WTC11 (cell line): ENCODE results near the gene MYO5C. TPM values are rescaled to one million over a fixed set of nuclear protein-coding genes. Genes with fewer than 3 reads are reported as not detected.

Experiments used
- ATAC-seq: fragments of 200-7000 bp; cut with Tn5 transposase; 2 replicates; pipeline ENCODE4 v1.10.0; 2021; ENCODE audit warnings: mild to moderate bottlenecking, moderate library complexity
- CTCF ChIA-PET: fragments of 300-600 bp; sonication (Branson Sonifier 250); formaldehyde crosslinking; loops from one replicate; lab custom pipeline; 2021; ENCODE audit warnings: antibody characterized with exemption; lab: Charles Lee
- POLR2A ChIA-PET: fragments of 350-600 bp; sonication (Branson Sonifier 250); formaldehyde crosslinking; loops from one replicate; lab custom pipeline; 2021; ENCODE audit warnings: antibody characterized with exemption; lab: Charles Lee
- DNase-seq: peaks from one replicate; pipeline ENCODE4 v3.0.0; 2021; ENCODE audit warnings: low spot score
- H3K27ac Mint-ChIP-seq: 2 replicates; pipeline ENCODE4 v1.8.0; 2021; ENCODE audit warnings: mixed read lengths
- H3K27me3 Mint-ChIP-seq: 2 replicates; pipeline ENCODE4 v1.8.0; 2021; ENCODE audit warnings: low read depth, mild to moderate bottlenecking, moderate library complexity, mixed read lengths
- H3K36me3 Mint-ChIP-seq: 2 replicates; pipeline ENCODE4 v1.8.0; 2021; ENCODE audit warnings: mixed read lengths
- H3K4me1 Mint-ChIP-seq: 2 replicates; pipeline ENCODE4 v1.8.0; 2022; ENCODE audit warnings: mixed read lengths
- H3K4me3 Mint-ChIP-seq: 2 replicates; pipeline ENCODE4 v1.8.0; 2021; ENCODE audit warnings: mild to moderate bottlenecking, moderate library complexity, mixed read lengths
- H3K9me3 Mint-ChIP-seq: 2 replicates; pipeline ENCODE4 v1.8.0; 2021; ENCODE audit warnings: mixed read lengths
- ATF3 ChIP-seq: sonication (generic); formaldehyde crosslinking; conservative IDR thresholded peaks from 2 replicates; pipeline ENCODE4 v1.8.1; 2022; ENCODE audit warnings: mild to moderate bottlenecking, missing genetic modification reagents
- E2F1 ChIP-seq: sonication (generic); formaldehyde crosslinking; IDR thresholded peaks from 2 replicates; pipeline ENCODE4 v1.8.0; 2022; ENCODE audit warnings: mild to moderate bottlenecking, missing genetic modification reagents
- ELF4 ChIP-seq: sonication (generic); formaldehyde crosslinking; IDR thresholded peaks from 2 replicates; pipeline ENCODE4 v1.8.1; 2022; ENCODE audit warnings: low read depth, mild to moderate bottlenecking, moderate library complexity, missing genetic modification reagents
- ERG ChIP-seq: fragments of 250-450 bp; sonication (Bioruptor Pico); IDR thresholded peaks from 2 replicates; pipeline ENCODE4 v1.8.0; 2021; ENCODE audit warnings: mild to moderate bottlenecking
- ETV6 ChIP-seq: sonication (generic); formaldehyde crosslinking; IDR thresholded peaks from 2 replicates; pipeline ENCODE4 v1.8.1; 2022; ENCODE audit warnings: mild to moderate bottlenecking, missing genetic modification reagents
- FOXP1 ChIP-seq: sonication (generic); formaldehyde crosslinking; IDR thresholded peaks from 2 replicates; pipeline ENCODE4 v1.8.0; 2022; ENCODE audit warnings: missing genetic modification reagents, mild to moderate bottlenecking, moderate library complexity, borderline replicate concordance
- IRF2 ChIP-seq: sonication (generic); formaldehyde crosslinking; IDR thresholded peaks from 2 replicates; pipeline ENCODE4 v1.8.0; 2022; ENCODE audit warnings: low read depth, missing genetic modification reagents, borderline replicate concordance
- JUN ChIP-seq: sonication (generic); formaldehyde crosslinking; IDR thresholded peaks from 2 replicates; pipeline ENCODE4 v1.8.0; 2023; ENCODE audit warnings: mild to moderate bottlenecking, missing genetic modification reagents
- NFATC4 ChIP-seq: fragments of 250-450 bp; sonication (Bioruptor Pico); IDR thresholded peaks from 2 replicates; pipeline ENCODE4 v1.9.0; 2021; ENCODE audit warnings: mild to moderate bottlenecking
- NFYB ChIP-seq: sonication (generic); formaldehyde crosslinking; conservative IDR thresholded peaks from 2 replicates; pipeline ENCODE4 v1.8.0; 2022; ENCODE audit warnings: low read depth, missing genetic modification reagents
- PREB ChIP-seq: sonication (generic); formaldehyde crosslinking; IDR thresholded peaks from 2 replicates; pipeline ENCODE4 v1.8.1; 2022; ENCODE audit warnings: mild to moderate bottlenecking, missing genetic modification reagents, moderate library complexity, borderline replicate concordance
- RORB ChIP-seq: fragments of 250-450 bp; sonication (Bioruptor Pico); IDR thresholded peaks from 2 replicates; pipeline ENCODE4 v1.9.0; 2021; ENCODE audit warnings: mild to moderate bottlenecking
- TCF7 ChIP-seq: sonication (generic); formaldehyde crosslinking; IDR thresholded peaks from 2 replicates; pipeline ENCODE4 v1.8.0; 2022; ENCODE audit warnings: mild to moderate bottlenecking, low read depth, missing genetic modification reagents, moderate library complexity
- TEAD4 ChIP-seq: sonication (generic); formaldehyde crosslinking; IDR thresholded peaks from 2 replicates; pipeline ENCODE4 v1.8.0; 2022; ENCODE audit warnings: mild to moderate bottlenecking, missing genetic modification reagents
- TP53 ChIP-seq: sonication (generic); formaldehyde crosslinking; IDR thresholded peaks from 2 replicates; pipeline ENCODE4 v1.8.1; 2023; ENCODE audit warnings: mild to moderate bottlenecking, missing genetic modification reagents
- USF1 ChIP-seq: sonication (generic); formaldehyde crosslinking; IDR thresholded peaks from 2 replicates; pipeline ENCODE4 v1.8.0; 2022; ENCODE audit warnings: mild to moderate bottlenecking, missing genetic modification reagents
- ZBTB21 ChIP-seq: sonication (generic); formaldehyde crosslinking; IDR thresholded peaks from 2 replicates; pipeline ENCODE4 v1.8.1; 2023; ENCODE audit warnings: mild to moderate bottlenecking, missing genetic modification reagents, borderline replicate concordance
- ZNF263 ChIP-seq: sonication (generic); formaldehyde crosslinking; IDR thresholded peaks from 2 replicates; pipeline ENCODE4 v1.8.1; 2022; ENCODE audit warnings: low read depth, mild to moderate bottlenecking, moderate library complexity, missing genetic modification reagents
- ZNF396 ChIP-seq: fragments of 250-450 bp; sonication (Bioruptor Pico); IDR thresholded peaks from 2 replicates; pipeline ENCODE4 v1.8.0; 2021; ENCODE audit warnings: mild to moderate bottlenecking, moderate library complexity, borderline replicate concordance
- total RNA-seq: library from RNA; stranded (reverse); gene quantifications from 3 replicates; pipeline ENCODE4 v1.2.3, GENCODE V29; 2021

Gene MYO5C
- total RNA-seq, 1 experiment from 2014 or later: 25.3 TPM

- H3K9me3 Mint-ChIP-seq: no peaks in the 10 kb centered on the region
- H3K4me1 Mint-ChIP-seq: peaks cover 2% of the 10 kb centered on the region; the same call in 1 of the 2 replicates
- ChIA-PET POLR2A (no interaction called here), CTCF (interaction anchor here (1.1 to 2.3 kb wide), 3 partner anchors 10 to 23 kb away, joined by 5 to 19 read pairs (median 5); no protein-coding TSS in a partner anchor)
- H3K4me3 Mint-ChIP-seq: no peak overlapping the region
- DNase-seq (no peak), ATAC-seq (no peak)
- no peak for TF ChIP-seq ZNF263 (CRISPR knock-in tag)
- TF ChIP-seq ETV6: no peak
- no peak for TF ChIP-seq IRF2
- no peak for TF ChIP-seq E2F1 (CRISPR knock-in tag)
- no peak for TF ChIP-seq USF1 (CRISPR knock-in tag)
- TF ChIP-seq ZBTB21 (CRISPR knock-in tag): no peak
- TF ChIP-seq ERG (CRISPR knock-in tag): no peak
- no peak for TF ChIP-seq ATF3
- no peak for TF ChIP-seq FOXP1 (CRISPR knock-in tag)
- no peak for TF ChIP-seq TCF7 (CRISPR knock-in tag)
- H3K27ac Mint-ChIP-seq: no peak overlapping the region; the same call in 1 of the 2 replicates
- H3K36me3 Mint-ChIP-seq: peaks cover 13% of the 10 kb centered on the region; the same call in 1 of the 2 replicates
- no peaks in the 10 kb centered on the region for H3K27me3 Mint-ChIP-seq
Measured at GRCh38 chr15:52193791-52194190, 101.8 kb downstream of the MYO5C start.

GRCh38 chr15:52193321-52193720 lies 102.3 kb downstream of the MYO5C start:
- CTCF ChIA-PET: interaction anchor here (1.1 to 2.3 kb wide), 3 partner anchors 10 to 24 kb away, joined by 5 to 19 read pairs (median 5); no protein-coding TSS in a partner anchor
- POLR2A ChIA-PET: no interaction called here
- TF ChIP-seq ZNF396 (CRISPR knock-in tag) (no peak), RORB (CRISPR knock-in tag) (no peak)
- Mint-ChIP-seq H3K4me3 (no peak overlapping the region), H3K36me3 (peaks cover 13% of the 10 kb centered on the region; the same call in 1 of the 2 replicates), H3K4me1 (peaks cover 2% of the 10 kb centered on the region; the same call in 1 of the 2 replicates), H3K9me3 (no peaks in the 10 kb centered on the region), H3K27me3 (no peaks in the 10 kb centered on the region), H3K27ac (no peak overlapping the region)
- no peak for ATAC-seq
- no peak for DNase-seq

GRCh38 chr15:52191207-52191606 lies 104.4 kb downstream of the MYO5C start, which contains the start of gene GNB5:
TSS of gene GNB5 (minus strand) at chr15:52191392. CDS start at chr15:52184676, 6,716 bp downstream.
- Mint-ChIP-seq H3K4me1 (peaks cover 2% of the 10 kb centered on the region; the same call in 1 of the 2 replicates), H3K36me3 (peaks cover 6% of the 10 kb centered on the region; the same call in 1 of the 2 replicates), H3K27ac (no peak within 1 kb of the TSS), H3K27me3 (no peaks in the 10 kb centered on the region), H3K9me3 (no peaks in the 10 kb centered on the region), H3K4me3 (no peak within 1 kb of the TSS)
- ATAC-seq (peak; percentile 59), DNase-seq (peak; percentile 20)
- POLR2A ChIA-PET: no interaction called here
- no peak for TF ChIP-seq NFYB
- TF ChIP-seq TP53 (CRISPR knock-in tag): no peak
- CTCF ChIA-PET: interaction anchor here (1.2 to 2.3 kb wide), 3 partner anchors 12 to 26 kb away, joined by 4 to 9 read pairs (median 7); no protein-coding TSS in a partner anchor

GRCh38 chr15:52186651-52187486 lies 108.7 kb downstream of the MYO5C start:
- H3K36me3 Mint-ChIP-seq: no peaks in the 10 kb centered on the region
- no peak overlapping the region for H3K27ac Mint-ChIP-seq
- ATAC-seq: no peak; the same call in 1 of the 2 replicates
- TF ChIP-seq NFATC4 (CRISPR knock-in tag) (no peak), PREB (no peak), JUN (no peak), TEAD4 (CRISPR knock-in tag) (no peak), ELF4 (no peak)

More at GRCh38 chr15:52186651-52187486, 108.7 kb downstream of the MYO5C start:
- POLR2A ChIA-PET: no interaction called here
- CTCF ChIA-PET: interaction anchor here (1.2 to 7.5 kb wide), 3 partner anchors 22 to 43 kb away, joined by 3 to 80 read pairs (median 3); no protein-coding TSS in a partner anchor
- DNase-seq: no peak
- peaks cover 4% of the 10 kb centered on the region for H3K27me3 Mint-ChIP-seq
- H3K9me3 Mint-ChIP-seq: no peaks in the 10 kb centered on the region
- H3K4me1 Mint-ChIP-seq: peaks cover 6% of the 10 kb centered on the region
- no peak overlapping the region for H3K4me3 Mint-ChIP-seq
